Measurements from ENCODE around the gene PLAGL2. TPM values are rescaled to one million over a fixed set of nuclear protein-coding genes. Genes with fewer than 3 reads are reported as not detected.

Gene PLAGL2
- total and polyA plus RNA-seq, 2 donors (not counting 1 experiment from before 2014, with no cell fraction given), result 1.6 to 2.3 TPM

- TF ChIP-seq EZH2 (IDR thresholded peaks at IDR 0.05; ENCODE audit: low read length, missing control alignments), result no peak
- no peak for TF ChIP-seq CTCF (conservative IDR thresholded peaks at IDR 0.05 in 1 of 2, IDR thresholded peaks at IDR 0.05 in 1 of 2; ENCODE audit: low read depth in 1 of 2, low read length in 2 of 2)
- H3K4me2 ChIP-seq (ENCODE audit: extremely low read depth, insufficient read depth, low read length), result no peak overlapping the region
- no peak overlapping the region for H3K4me3 ChIP-seq (replicated peaks in 1 of 4; ENCODE audit: control extremely low read depth in 1 of 4, insufficient read depth in 1 of 4, low read depth in 3 of 4, low read length in 4 of 4)
- no peak overlapping the region for H3K9ac ChIP-seq (ENCODE audit: insufficient read depth, low read length)
- H3K27me3 ChIP-seq (ENCODE audit: control insufficient read depth, insufficient read depth, low read length), result no peaks in the 10 kb centered on the region
- no peaks in the 10 kb centered on the region for H3K9me3 ChIP-seq (ENCODE audit: control insufficient read depth, insufficient read depth, low read depth, low read length)
- peaks cover 3% of the 10 kb centered on the region for H3K36me3 ChIP-seq (ENCODE audit: control insufficient read depth, insufficient read depth, low read length)
- no peak overlapping the region for H2AFZ ChIP-seq (ENCODE audit: low read length)
- no peak overlapping the region for H3K27ac ChIP-seq (ENCODE audit: insufficient read depth, low read length)
- DNase-seq (ENCODE audit: low read depth in 2 of 2), result no peak
- peaks cover 9% of the 10 kb centered on the region for H3K79me2 ChIP-seq (ENCODE audit: control insufficient read depth, insufficient read depth, low read length)
- no peaks in the 10 kb centered on the region for H3K4me1 ChIP-seq (ENCODE audit: control insufficient read depth, extremely low read depth, insufficient read depth, low read length)
- H4K20me1 ChIP-seq (ENCODE audit: control insufficient read depth, extremely low read depth, insufficient read depth, low read length), result no peaks in the 10 kb centered on the region
Observed at GRCh38 chr20:32213870-32214269, 6.3 kb upstream of the PLAGL2 start.

GRCh38 chr20:32209850-32210605 is 2.5 kb upstream of the PLAGL2 start:
- no peak overlapping the region for H3K4me2 ChIP-seq (ENCODE audit: extremely low read depth, insufficient read depth, low read length)
- H3K9me3 ChIP-seq (ENCODE audit: control insufficient read depth, insufficient read depth, low read depth, low read length), result no peaks in the 10 kb centered on the region
- H3K36me3 ChIP-seq (ENCODE audit: control insufficient read depth, insufficient read depth, low read length), result peaks cover 2% of the 10 kb centered on the region
- H4K20me1 ChIP-seq (ENCODE audit: control insufficient read depth, extremely low read depth, insufficient read depth, low read length), result no peaks in the 10 kb centered on the region
- no peak overlapping the region for H3K27ac ChIP-seq (ENCODE audit: insufficient read depth, low read length)
- DNase-seq (ENCODE audit: low read depth in 2 of 2), result no peak
- H3K4me3 ChIP-seq (replicated peaks in 1 of 4; ENCODE audit: control extremely low read depth in 1 of 4, insufficient read depth in 1 of 4, low read depth in 3 of 4, low read length in 4 of 4), result no peak overlapping the region
- no peak overlapping the region for H2AFZ ChIP-seq (ENCODE audit: low read length)
- H3K79me2 ChIP-seq (ENCODE audit: control insufficient read depth, insufficient read depth, low read length), result peaks cover 42% of the 10 kb centered on the region
- H3K9ac ChIP-seq (ENCODE audit: insufficient read depth, low read length), result no peak overlapping the region
- H3K27me3 ChIP-seq (ENCODE audit: control insufficient read depth, insufficient read depth, low read length), result no peaks in the 10 kb centered on the region
- TF ChIP-seq EZH2 (IDR thresholded peaks at IDR 0.05; ENCODE audit: low read length, missing control alignments) (no peak), CTCF (conservative IDR thresholded peaks at IDR 0.05 in 1 of 2, IDR thresholded peaks at IDR 0.05 in 1 of 2; ENCODE audit: low read depth in 1 of 2, low read length in 2 of 2) (no peak)
- H3K4me1 ChIP-seq (ENCODE audit: control insufficient read depth, extremely low read depth, insufficient read depth, low read length), result no peaks in the 10 kb centered on the region

GRCh38 chr20:32208499-32209154 is 1.1 kb upstream of the PLAGL2 start:
- peak overlapping the region; percentile 81 to 100 (median 95) for H3K4me3 ChIP-seq (replicated peaks in 1 of 4; ENCODE audit: control extremely low read depth in 1 of 4, insufficient read depth in 1 of 4, low read depth in 3 of 4, low read length in 4 of 4)
- no peak overlapping the region for H2AFZ ChIP-seq (ENCODE audit: low read length)
- no peaks in the 10 kb centered on the region for H3K4me1 ChIP-seq (ENCODE audit: control insufficient read depth, extremely low read depth, insufficient read depth, low read length)
- H3K27ac ChIP-seq (ENCODE audit: insufficient read depth, low read length), result peak overlapping the region; percentile 73
- H3K36me3 ChIP-seq (ENCODE audit: control insufficient read depth, insufficient read depth, low read length), result peaks cover 2% of the 10 kb centered on the region
- no peaks in the 10 kb centered on the region for H4K20me1 ChIP-seq (ENCODE audit: control insufficient read depth, extremely low read depth, insufficient read depth, low read length)
- H3K9me3 ChIP-seq (ENCODE audit: control insufficient read depth, insufficient read depth, low read depth, low read length), result no peaks in the 10 kb centered on the region
- peak overlapping the region; percentile 86 for H3K9ac ChIP-seq (ENCODE audit: insufficient read depth, low read length)
- peaks cover 56% of the 10 kb centered on the region for H3K79me2 ChIP-seq (ENCODE audit: control insufficient read depth, insufficient read depth, low read length)
- no peak for TF ChIP-seq EZH2 (IDR thresholded peaks at IDR 0.05; ENCODE audit: low read length, missing control alignments)
- no peak for TF ChIP-seq CTCF (conservative IDR thresholded peaks at IDR 0.05 in 1 of 2, IDR thresholded peaks at IDR 0.05 in 1 of 2; ENCODE audit: low read depth in 1 of 2, low read length in 2 of 2)
- no peaks in the 10 kb centered on the region for H3K27me3 ChIP-seq (ENCODE audit: control insufficient read depth, insufficient read depth, low read length)
- DNase-seq (ENCODE audit: low read depth in 2 of 2), result no peak
- H3K4me2 ChIP-seq (ENCODE audit: extremely low read depth, insufficient read depth, low read length), result peak overlapping the region; percentile 83

Data from fibroblast of lung (primary cell).